ENCODE measurements around the gene BSDC1. TPM values are rescaled to one million over a fixed set of nuclear protein-coding genes. Genes with fewer than 3 reads are reported as not detected.

The BSDC1 gene
- total and polyA plus RNA-seq, 2 experiments from 2014 or later = 22.7 to 50.7 TPM

DNA sequence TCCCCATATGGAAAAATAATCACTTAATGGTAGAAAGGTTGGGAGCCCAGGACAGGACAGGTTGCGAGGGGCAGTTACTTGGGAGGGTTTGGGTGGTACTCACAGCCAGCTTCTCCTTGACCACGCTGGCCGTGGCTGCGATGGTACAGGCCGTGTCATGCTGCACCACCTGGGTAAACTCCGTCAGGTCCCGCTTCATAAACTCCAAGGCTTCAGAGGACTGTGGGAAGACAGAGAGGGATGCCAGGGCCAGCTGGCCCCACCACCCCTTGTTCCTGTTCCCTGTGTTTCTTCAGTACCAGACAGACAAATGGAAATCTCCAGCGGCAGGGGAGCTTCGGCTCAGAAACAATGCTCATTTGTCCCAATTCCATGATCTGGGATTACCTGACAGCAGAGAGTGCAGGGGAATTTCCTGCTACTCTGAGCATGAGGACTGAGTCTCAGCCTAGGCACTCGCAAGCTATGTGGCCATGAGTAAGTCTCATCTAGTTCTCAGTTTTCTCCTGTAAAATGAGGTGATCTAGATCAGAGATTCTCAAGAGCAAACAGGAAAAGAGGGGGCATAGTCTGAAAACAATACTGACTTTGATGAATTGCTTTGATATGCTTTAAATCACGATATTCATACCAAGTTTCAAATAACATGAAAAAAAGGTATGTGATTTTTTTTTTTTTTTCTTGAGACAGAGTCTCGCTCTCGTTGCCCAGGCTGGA, 7.4 kb downstream of the BSDC1 start:
- no peak overlapping the region for H3K4me3 Mint-ChIP-seq

DNA sequence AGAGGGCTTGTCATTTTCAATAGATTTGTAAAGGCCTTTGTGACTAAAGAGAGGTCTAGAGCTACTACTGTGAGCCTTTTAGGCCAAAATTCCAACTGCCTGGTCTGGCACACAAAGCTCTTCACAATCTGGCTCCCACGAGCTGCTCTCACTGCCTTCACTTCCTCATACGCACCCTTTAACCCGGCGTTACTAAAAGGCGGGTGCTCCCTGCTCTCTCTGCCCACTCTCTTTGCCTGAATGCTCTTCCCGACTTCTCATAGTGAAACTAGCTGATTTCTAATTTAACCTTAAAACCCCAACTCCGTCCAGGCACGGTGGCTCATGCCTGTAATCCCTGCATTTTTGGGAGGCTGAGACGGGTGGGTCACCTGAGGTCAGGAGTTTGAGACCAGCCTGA, 14.2 kb downstream of the BSDC1 start:
- no peak overlapping the region for H3K4me2 ChIP-seq
- no peak overlapping the region for H3K27ac ChIP-seq (ENCODE audit: low read depth)
- H3K4me1 ChIP-seq (ENCODE audit: insufficient read depth) = no peaks in the 10 kb centered on the region
- no peaks in the 10 kb centered on the region for H3K9me2 ChIP-seq (ENCODE audit: insufficient read depth)
- no peak for DNase-seq (ENCODE audit: low spot score)
- no peaks in the 10 kb centered on the region for H3F3A ChIP-seq (replicated peaks; ENCODE audit: low read depth)
- Mint-ChIP-seq H3K36me3 (ENCODE audit: low read depth) (peaks cover 80% of the 10 kb centered on the region), H3K27ac (no peak overlapping the region), H3K9me3 (no peaks in the 10 kb centered on the region; the same call in 1 of the 3 replicates), H3K4me3 (no peak overlapping the region), H3K4me1 (no peaks in the 10 kb centered on the region), H3K27me3 (ENCODE audit: insufficient read depth, low read depth, poor library complexity) (peaks cover 6% of the 10 kb centered on the region)
- peaks cover 34% of the 10 kb centered on the region for H3K36me3 ChIP-seq (ENCODE audit: insufficient read depth)
- H3K27me3 ChIP-seq (ENCODE audit: insufficient read depth) = no peaks in the 10 kb centered on the region
- H3K4me3 ChIP-seq = no peak overlapping the region
- no peak overlapping the region for H2AFZ ChIP-seq
- no peak for ATAC-seq
- no peaks in the 10 kb centered on the region for H3K79me2 ChIP-seq (replicated peaks; ENCODE audit: insufficient read depth)
- H4K20me1 ChIP-seq (replicated peaks; ENCODE audit: insufficient read depth) = peaks cover 12% of the 10 kb centered on the region
- TF ChIP-seq, protein P1, sequence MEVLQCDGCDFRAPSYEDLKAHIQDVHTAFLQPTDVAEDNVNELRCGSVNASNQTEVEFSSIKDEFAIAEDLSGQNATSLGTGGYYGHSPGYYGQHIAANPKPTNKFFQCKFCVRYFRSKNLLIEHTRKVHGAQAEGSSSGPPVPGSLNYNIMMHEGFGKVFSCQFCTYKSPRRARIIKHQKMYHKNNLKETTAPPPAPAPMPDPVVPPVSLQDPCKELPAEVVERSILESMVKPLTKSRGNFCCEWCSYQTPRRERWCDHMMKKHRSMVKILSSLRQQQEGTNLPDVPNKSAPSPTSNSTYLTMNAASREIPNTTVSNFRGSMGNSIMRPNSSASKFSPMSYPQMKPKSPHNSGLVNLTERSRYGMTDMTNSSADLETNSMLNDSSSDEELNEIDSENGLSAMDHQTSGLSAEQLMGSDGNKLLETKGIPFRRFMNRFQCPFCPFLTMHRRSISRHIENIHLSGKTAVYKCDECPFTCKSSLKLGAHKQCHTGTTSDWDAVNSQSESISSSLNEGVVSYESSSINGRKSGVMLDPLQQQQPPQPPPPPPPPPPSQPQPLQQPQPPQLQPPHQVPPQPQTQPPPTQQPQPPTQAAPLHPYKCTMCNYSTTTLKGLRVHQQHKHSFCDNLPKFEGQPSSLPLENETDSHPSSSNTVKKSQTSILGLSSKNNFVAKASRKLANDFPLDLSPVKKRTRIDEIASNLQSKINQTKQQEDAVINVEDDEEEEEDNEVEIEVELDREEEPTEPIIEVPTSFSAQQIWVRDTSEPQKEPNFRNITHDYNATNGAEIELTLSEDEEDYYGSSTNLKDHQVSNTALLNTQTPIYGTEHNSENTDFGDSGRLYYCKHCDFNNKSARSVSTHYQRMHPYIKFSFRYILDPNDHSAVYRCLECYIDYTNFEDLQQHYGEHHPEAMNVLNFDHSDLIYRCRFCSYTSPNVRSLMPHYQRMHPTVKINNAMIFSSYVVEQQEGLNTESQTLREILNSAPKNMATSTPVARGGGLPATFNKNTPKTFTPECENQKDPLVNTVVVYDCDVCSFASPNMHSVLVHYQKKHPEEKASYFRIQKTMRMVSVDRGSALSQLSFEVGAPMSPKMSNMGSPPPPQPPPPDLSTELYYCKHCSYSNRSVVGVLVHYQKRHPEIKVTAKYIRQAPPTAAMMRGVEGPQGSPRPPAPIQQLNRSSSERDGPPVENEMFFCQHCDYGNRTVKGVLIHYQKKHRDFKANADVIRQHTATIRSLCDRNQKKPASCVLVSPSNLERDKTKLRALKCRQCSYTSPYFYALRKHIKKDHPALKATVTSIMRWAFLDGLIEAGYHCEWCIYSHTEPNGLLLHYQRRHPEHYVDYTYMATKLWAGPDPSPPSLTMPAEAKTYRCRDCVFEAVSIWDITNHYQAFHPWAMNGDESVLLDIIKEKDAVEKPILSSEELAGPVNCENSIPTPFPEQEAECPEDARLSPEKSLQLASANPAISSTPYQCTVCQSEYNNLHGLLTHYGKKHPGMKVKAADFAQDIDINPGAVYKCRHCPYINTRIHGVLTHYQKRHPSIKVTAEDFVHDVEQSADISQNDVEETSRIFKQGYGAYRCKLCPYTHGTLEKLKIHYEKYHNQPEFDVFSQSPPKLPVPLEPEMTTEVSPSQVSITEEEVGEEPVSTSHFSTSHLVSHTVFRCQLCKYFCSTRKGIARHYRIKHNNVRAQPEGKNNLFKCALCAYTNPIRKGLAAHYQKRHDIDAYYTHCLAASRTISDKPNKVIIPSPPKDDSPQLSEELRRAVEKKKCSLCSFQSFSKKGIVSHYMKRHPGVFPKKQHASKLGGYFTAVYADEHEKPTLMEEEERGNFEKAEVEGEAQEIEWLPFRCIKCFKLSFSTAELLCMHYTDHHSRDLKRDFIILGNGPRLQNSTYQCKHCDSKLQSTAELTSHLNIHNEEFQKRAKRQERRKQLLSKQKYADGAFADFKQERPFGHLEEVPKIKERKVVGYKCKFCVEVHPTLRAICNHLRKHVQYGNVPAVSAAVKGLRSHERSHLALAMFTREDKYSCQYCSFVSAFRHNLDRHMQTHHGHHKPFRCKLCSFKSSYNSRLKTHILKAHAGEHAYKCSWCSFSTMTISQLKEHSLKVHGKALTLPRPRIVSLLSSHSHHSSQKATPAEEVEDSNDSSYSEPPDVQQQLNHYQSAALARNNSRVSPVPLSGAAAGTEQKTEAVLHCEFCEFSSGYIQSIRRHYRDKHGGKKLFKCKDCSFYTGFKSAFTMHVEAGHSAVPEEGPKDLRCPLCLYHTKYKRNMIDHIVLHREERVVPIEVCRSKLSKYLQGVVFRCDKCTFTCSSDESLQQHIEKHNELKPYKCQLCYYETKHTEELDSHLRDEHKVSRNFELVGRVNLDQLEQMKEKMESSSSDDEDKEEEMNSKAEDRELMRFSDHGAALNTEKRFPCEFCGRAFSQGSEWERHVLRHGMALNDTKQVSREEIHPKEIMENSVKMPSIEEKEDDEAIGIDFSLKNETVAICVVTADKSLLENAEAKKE (CRISPR knock-in tag; IDR thresholded peaks at IDR 0.05) = no peak
- TF ChIP-seq CREB1 (CRISPR knock-in tag; IDR thresholded peaks at IDR 0.05; ENCODE audit: low read depth) = no peak
- no peak for TF ChIP-seq EZH2 (IDR thresholded peaks at IDR 0.05; ENCODE audit: low read depth, unreplicated experiment)
- no peak for TF ChIP-seq NANOG (IDR thresholded peaks at IDR 0.05; ENCODE audit: borderline replicate concordance)
- TF ChIP-seq, protein P2, sequence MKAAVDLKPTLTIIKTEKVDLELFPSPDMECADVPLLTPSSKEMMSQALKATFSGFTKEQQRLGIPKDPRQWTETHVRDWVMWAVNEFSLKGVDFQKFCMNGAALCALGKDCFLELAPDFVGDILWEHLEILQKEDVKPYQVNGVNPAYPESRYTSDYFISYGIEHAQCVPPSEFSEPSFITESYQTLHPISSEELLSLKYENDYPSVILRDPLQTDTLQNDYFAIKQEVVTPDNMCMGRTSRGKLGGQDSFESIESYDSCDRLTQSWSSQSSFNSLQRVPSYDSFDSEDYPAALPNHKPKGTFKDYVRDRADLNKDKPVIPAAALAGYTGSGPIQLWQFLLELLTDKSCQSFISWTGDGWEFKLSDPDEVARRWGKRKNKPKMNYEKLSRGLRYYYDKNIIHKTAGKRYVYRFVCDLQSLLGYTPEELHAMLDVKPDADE (IDR thresholded peaks at IDR 0.05) = no peak
- TF ChIP-seq STAT1 (IDR thresholded peaks at IDR 0.05; ENCODE audit: unreplicated experiment) = no peak
- TF ChIP-seq JUNB (IDR thresholded peaks at IDR 0.05; ENCODE audit: unreplicated experiment) = no peak
- TF ChIP-seq POLR2AphosphoS5 (IDR thresholded peaks at IDR 0.05; ENCODE audit: low read depth) = no peak
- TF ChIP-seq, protein P3, sequence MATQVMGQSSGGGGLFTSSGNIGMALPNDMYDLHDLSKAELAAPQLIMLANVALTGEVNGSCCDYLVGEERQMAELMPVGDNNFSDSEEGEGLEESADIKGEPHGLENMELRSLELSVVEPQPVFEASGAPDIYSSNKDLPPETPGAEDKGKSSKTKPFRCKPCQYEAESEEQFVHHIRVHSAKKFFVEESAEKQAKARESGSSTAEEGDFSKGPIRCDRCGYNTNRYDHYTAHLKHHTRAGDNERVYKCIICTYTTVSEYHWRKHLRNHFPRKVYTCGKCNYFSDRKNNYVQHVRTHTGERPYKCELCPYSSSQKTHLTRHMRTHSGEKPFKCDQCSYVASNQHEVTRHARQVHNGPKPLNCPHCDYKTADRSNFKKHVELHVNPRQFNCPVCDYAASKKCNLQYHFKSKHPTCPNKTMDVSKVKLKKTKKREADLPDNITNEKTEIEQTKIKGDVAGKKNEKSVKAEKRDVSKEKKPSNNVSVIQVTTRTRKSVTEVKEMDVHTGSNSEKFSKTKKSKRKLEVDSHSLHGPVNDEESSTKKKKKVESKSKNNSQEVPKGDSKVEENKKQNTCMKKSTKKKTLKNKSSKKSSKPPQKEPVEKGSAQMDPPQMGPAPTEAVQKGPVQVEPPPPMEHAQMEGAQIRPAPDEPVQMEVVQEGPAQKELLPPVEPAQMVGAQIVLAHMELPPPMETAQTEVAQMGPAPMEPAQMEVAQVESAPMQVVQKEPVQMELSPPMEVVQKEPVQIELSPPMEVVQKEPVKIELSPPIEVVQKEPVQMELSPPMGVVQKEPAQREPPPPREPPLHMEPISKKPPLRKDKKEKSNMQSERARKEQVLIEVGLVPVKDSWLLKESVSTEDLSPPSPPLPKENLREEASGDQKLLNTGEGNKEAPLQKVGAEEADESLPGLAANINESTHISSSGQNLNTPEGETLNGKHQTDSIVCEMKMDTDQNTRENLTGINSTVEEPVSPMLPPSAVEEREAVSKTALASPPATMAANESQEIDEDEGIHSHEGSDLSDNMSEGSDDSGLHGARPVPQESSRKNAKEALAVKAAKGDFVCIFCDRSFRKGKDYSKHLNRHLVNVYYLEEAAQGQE (IDR thresholded peaks at IDR 0.05; ENCODE audit: unreplicated experiment) = no peak

More for the DNA sequence above, 7.4 kb downstream of the BSDC1 start:
- H3F3A ChIP-seq (replicated peaks; ENCODE audit: low read depth) = no peaks in the 10 kb centered on the region
- H2AFZ ChIP-seq = no peak overlapping the region
- peaks cover 39% of the 10 kb centered on the region for H3K36me3 ChIP-seq (ENCODE audit: insufficient read depth)
- DNase-seq (ENCODE audit: low spot score) = no peak
- Mint-ChIP-seq H3K27ac (no peak overlapping the region), H3K4me1 (no peaks in the 10 kb centered on the region), H3K9me3 (no peaks in the 10 kb centered on the region), H3K27me3 (ENCODE audit: insufficient read depth, low read depth, poor library complexity) (peaks cover 5% of the 10 kb centered on the region), H3K36me3 (ENCODE audit: low read depth) (peaks cover 50% of the 10 kb centered on the region)
- TF ChIP-seq ZNF114 (CRISPR knock-in tag; IDR thresholded peaks at IDR 0.05) = no peak
- no peak overlapping the region for H3K4me2 ChIP-seq
- H3K79me2 ChIP-seq (replicated peaks; ENCODE audit: insufficient read depth) = peaks cover 13% of the 10 kb centered on the region; the same call in 1 of the 2 replicates
- H4K20me1 ChIP-seq (replicated peaks; ENCODE audit: insufficient read depth) = peaks cover 13% of the 10 kb centered on the region
- no peak for ATAC-seq
- no peak overlapping the region for H3K27ac ChIP-seq (ENCODE audit: low read depth)
- no peak overlapping the region for H3K4me3 ChIP-seq
- no peaks in the 10 kb centered on the region for H3K9me2 ChIP-seq (ENCODE audit: insufficient read depth)
- H3K4me1 ChIP-seq (ENCODE audit: insufficient read depth) = no peaks in the 10 kb centered on the region
- H3K27me3 ChIP-seq (ENCODE audit: insufficient read depth) = no peaks in the 10 kb centered on the region

Measured in GM23338 (cell line).